ENCODE measurements around the gene HOXD1.

Gene HOXD1

DNA sequence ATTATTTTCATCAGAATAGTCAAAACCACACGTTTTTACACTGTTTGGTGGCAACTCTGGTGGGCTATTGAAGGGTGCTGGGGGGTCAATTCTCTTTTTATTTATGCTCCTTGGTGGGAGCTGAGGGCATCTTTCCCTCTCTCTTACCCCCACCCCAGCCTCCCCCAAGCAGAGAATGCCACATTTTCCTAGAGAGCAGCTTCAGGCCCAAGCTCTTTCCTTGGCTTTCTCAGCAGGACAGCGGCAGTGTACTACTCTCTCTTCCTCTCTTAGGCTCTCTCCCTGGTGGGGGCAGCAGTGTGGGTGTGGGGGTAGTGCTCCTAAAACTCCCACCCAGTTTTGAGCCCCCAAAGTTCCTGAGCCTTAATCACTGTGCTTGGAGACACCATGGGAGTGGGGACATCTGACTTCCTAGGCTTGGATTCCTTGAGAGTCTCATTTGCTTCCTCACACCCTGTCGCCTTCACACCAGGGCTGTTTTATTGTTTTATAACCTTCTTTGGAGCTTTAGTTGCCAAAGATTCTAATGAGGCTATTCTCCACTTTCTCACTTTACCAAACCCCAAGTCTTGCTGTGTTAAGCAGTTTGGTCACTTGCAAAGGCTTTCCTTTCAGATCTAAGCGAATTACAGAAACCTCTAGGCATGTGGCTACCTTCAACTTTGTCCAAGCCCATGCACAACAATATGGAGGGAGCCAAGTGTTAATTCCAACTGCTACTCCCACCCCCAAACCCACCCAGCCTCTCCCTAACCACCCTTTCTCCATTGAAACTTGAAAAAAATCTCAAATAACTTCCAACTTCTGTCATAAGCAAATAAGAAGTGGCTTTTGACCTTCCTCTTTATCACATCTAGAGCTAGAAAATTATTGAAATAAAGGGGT, 43.1 kb upstream of the HOXD1 start:
- DNase-seq (ENCODE audit: low read depth in 2 of 2): no peak
- TF ChIP-seq CTCF (IDR thresholded peaks at IDR 0.05; ENCODE audit: low read depth, low read length): no peak
- no peak overlapping the region for H3K4me3 ChIP-seq (replicated peaks in 1 of 2; ENCODE audit: low read depth in 2 of 2, low read length in 2 of 2)

DNA sequence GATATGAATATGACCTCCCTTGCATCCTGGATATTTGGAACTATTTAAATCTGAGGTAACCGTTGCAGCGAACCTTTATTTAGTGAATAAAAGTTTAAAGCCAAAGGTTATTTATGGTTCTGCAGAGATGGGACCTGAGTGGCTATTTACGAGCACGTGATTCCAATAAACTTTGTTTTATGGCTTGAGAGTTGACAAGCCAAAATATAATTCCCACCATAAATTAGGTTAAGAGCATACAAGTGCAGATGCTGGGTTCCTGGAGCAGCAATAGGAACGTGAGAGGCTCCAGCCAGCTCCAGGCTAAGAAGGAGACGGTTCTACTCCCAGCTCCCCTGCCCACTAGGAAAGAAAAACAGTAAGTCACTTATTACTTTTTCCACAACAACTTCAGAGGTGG, 42.4 kb upstream of the HOXD1 start:
- no peak for TF ChIP-seq CTCF (IDR thresholded peaks at IDR 0.05; ENCODE audit: low read depth, low read length)

GRCh38 chr2:176146645-176147044, 41.8 kb upstream of the HOXD1 start:
- DNase-seq (ENCODE audit: low read depth in 2 of 2): no peak
- no peak for TF ChIP-seq CTCF (IDR thresholded peaks at IDR 0.05; ENCODE audit: low read depth, low read length)
- no peak overlapping the region for H3K4me3 ChIP-seq (replicated peaks in 1 of 2; ENCODE audit: low read depth in 2 of 2, low read length in 2 of 2)

More for the DNA sequence above, 42.4 kb upstream of the HOXD1 start:
- DNase-seq (ENCODE audit: low read depth in 2 of 2): no peak
- no peak overlapping the region for H3K4me3 ChIP-seq (replicated peaks in 1 of 2; ENCODE audit: low read depth in 2 of 2, low read length in 2 of 2)

GRCh38 chr2:176147210-176147799, 41.2 kb upstream of the HOXD1 start:
- DNase-seq (ENCODE audit: low read depth in 2 of 2): no peak
- TF ChIP-seq CTCF (IDR thresholded peaks at IDR 0.05; ENCODE audit: low read depth, low read length): no peak
- no peak overlapping the region for H3K4me3 ChIP-seq (replicated peaks in 1 of 2; ENCODE audit: low read depth in 2 of 2, low read length in 2 of 2)

GRCh38 chr2:176147800-176148496, 40.5 kb upstream of the HOXD1 start:
- no peak for TF ChIP-seq CTCF (IDR thresholded peaks at IDR 0.05; ENCODE audit: low read depth, low read length)
- DNase-seq (ENCODE audit: low read depth in 2 of 2): no peak
- H3K4me3 ChIP-seq (replicated peaks in 1 of 2; ENCODE audit: low read depth in 2 of 2, low read length in 2 of 2): no peak overlapping the region

DNA sequence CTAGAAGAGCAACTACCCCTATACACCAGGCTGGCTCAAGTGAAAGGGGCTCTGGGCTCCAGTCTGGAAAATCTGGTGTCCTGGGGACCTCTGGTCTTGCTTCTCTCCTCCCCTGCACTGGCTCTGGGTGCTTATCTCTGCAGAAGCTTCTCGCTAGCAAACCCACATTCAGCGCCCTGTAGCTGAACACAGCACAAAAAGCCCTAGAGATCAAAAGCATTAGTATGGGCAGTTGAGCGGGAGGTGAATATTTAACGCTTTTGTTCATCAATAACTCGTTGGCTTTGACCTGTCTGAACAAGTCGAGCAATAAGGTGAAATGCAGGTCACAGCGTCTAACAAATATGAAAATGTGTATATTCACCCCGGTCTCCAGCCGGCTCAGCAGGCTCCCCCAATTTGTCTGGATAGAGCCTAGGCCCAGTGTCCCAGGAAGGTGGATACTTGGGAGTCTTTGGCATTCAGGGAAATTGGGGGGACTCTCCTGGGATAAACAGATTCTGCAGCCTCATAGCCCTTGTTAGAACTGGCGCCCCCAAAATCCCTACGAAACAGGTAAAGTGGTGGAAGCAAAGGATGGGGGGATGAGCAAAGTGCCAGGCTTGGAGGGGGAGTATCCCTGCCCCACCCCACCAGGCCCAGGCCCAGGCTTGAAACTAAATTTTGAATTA, 39.6 kb upstream of the HOXD1 start:
- H3K4me3 ChIP-seq (replicated peaks in 1 of 2; ENCODE audit: low read depth in 2 of 2, low read length in 2 of 2): no peak overlapping the region
- no peak for TF ChIP-seq CTCF (IDR thresholded peaks at IDR 0.05; ENCODE audit: low read depth, low read length)
- DNase-seq (ENCODE audit: low read depth in 2 of 2): no peak

All from cardiac fibroblast (primary cell).